UCSD-AML1 (cell line): Measurements from ENCODE around the gene YWHAE.
"Not testable (repeated sequence)": the region's sequence is repeated elsewhere in the genome, so short reads cannot be mapped to it uniquely, and the experiment has no call there.

Source experiments
- DNase-seq: peaks from one replicate; lab custom pipeline; 2025; ENCODE audit not compliant: unreplicated experiment; lab: John Stamatoyannopoulos, UW

YWHAE gene

DNA sequence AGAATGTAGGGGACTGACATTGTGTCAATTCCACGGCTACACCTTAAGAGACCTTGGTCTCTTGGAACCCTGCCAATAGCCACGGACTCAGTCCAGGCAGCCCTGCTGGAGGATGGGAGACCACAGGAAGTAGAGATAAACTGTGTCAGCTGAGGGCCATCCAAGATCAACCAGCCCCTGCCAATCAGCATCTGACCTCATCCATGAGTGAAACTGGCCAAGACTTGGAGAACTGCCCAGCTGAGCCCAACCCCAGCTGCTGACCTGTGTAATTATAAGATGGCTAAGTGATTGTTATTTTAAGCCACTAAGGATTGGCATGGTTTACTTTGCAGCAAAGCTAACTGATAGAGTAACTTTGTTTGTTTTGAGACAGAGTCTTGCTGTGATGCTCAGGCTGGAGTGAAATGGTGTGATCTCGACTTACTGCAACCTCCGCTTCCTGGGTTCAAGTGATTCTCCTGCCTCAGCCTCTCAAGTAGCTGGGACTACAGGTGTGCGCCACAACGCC is 13.3 kb upstream of the YWHAE start:
- DNase-seq, result peak; percentile 17

DNA sequence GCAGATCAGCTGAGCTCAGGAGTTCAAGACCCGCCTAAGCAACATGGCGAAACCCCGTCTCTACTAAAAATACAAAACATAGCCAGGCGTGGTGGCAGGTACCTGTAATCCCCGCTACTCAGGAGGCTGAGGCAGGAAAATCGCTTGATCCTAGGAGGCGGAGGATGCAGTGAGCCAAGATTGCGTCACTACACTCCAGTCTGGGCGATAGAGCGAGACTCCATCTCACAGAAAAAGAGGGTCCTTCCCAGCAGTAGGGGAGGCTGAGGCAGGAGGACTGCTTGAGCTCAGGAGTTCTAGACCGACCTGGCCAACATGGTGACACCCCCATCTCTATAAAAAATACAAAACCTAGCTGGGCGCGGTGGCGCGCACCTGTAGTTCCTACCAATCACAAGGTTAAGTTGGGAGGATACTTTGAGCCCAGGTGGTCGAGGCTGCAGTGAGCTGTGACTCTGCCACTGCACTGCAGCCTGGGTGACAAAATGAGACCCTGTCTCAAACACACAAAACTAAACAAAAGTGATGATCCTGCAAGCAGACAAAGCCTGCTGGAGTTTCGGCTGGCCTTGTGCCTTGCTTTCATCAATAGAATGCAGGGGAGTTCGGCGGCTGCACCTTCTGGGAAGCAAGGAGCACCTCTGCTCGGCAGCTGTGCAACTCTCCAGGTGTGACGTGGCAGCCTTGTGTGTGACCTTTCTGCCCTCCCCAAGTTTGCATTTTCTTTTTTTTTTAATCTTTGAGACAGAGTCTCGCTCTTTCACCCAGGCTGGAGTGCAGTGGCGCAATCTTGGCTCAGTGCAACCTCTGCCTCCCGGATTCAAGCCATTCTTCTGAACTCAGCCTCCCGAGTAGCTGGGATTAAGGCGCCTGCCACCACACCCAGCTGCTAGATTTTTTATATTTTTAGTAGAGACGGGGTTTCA is 12.4 kb upstream of the YWHAE start:
- no peak for DNase-seq

- no peak for DNase-seq
Measured at GRCh38 chr17:1402262-1402586, 2.2 kb upstream of the YWHAE start.

- DNase-seq, result peak; percentile 76
Measured at GRCh38 chr17:1398931-1399678, 917 bp downstream of the YWHAE start.

DNA sequence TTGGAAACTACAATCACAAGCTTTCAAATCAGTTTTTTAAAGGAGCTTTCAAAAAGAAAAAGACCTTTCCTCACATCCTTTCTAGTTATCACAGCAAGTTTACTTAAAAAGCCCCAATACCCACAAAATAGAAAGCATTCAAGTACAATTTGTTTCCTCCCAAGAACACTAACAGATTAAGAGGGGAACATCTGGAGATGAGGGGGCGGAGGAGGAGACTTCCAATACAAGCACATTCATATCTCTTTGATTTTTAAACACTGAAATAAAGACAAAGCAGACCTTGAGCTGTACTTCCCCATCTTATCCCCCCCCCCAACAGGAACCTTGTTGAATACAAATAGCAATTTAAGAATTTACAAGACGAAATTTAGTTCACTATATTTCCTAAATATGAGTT is 2.0 kb downstream of the YWHAE start:
- no peak for DNase-seq

- not testable (repeated sequence) for DNase-seq
Measured at GRCh38 chr17:1395876-1396665, 4.0 kb downstream of the YWHAE start.

GRCh38 chr17:1391577-1391976 is 8.4 kb downstream of the YWHAE start:
- no peak for DNase-seq

DNA sequence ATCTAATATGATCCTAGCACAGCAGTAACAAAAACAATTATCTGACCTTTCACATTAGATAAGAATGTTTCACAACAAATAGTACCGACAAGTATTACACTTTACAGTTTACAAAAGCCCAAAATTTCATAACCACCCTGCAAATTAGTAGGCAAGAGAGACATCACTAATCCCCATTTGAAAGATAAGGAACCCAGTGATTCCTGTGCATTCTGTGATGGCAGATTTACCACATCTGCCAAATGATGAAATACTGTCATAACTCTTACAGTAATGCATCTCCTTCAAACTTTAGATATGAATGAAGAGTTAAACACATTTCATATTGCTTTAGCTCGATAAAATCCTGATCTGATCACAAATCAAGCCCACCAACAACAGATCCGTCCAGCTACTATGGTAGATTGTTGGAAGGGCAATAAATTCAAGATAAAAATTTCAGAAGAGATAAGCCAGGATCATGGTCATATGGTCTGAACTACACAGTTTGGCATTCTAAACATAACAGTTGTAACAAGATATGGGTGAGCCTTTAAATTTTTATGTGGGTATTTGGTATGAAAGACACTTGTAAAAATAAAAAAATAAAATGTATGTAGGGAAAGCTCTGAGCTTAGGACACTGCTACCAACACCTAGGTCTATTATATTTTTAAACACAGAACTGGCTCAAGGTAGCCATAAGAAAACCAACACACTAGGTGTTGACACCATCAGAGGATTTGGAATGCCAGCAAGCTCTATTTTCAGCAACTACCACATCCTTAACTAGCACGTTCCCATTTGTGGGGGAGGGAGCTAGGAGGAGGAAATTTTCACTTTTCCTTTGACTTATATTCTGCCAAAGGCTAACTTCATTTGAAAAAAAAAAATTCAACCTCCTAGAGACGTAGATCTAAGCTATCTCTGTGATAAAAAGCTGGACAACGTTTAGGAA is 9.3 kb downstream of the YWHAE start:
- no peak for DNase-seq

- DNase-seq, result not testable (repeated sequence)
Measured at GRCh38 chr17:1387490-1388227, 12.4 kb downstream of the YWHAE start.

DNA sequence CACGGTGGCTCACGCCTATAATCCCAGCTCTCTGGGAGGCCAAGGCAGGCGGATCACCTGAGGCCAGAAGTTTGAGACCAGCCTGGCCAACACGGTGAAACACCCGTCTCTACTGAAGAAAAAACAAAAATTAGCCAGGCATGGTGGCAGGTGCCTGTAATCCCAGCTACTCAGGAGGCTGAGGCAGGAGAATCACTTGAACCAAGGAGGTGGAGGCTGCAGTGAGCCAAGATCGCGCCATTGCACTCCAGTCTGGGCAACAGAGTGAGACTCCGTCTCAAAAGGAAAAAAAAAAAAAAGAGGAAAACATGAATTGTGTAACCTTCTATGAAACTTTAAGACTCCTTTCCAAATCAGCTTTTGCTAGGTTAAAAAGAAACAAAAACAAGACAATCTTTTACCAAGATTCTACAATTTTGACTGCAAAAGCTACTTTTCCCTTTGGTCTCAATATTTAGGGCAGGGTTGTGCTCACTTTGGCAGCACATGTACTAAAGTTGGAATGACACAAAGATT is 13.3 kb downstream of the YWHAE start:
- not testable (repeated sequence) for DNase-seq

DNA sequence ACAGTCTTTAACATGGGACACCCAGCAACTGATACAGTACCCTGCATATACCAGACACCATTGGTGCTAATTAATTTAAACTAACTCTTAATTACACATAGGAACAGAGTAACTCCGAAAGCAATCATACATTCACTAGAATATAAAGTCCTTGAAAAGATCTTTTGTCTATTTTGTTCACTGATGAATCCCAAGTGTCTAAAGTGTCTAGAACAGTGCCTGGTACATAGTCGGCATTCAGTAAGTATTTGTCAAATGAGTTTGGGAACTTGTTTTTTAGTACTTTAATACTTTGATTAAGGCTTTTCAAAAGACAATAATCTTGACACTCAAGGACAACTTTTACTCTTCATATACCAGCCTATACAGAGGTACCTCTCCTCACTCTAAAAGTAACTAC is 13.8 kb downstream of the YWHAE start:
- DNase-seq, result no peak

DNA sequence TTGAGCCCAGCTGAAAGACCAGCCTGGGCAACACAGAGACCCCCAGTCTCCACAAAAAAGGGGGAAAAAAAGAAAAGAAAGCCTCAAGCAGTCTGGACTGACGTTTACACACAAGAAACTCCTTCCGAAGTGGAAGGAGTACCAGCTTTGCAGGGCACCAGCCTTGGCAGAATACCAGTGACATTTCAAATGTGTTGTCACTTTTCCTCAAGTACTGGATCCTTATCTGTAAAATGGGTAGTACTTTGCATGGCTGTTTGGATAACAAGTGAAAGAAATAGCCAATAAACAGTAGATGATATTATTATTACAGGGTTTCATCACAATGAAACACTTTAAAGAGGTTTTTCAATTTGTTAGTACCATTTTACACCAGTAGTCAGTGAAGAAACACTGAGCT is 14.2 kb downstream of the YWHAE start:
- no peak for DNase-seq

GRCh38 chr17:1384905-1385435 is 15.1 kb downstream of the YWHAE start:
- no peak for DNase-seq

- DNase-seq, result no peak
Measured at GRCh38 chr17:1379930-1380313, 20.1 kb downstream of the YWHAE start.

DNA sequence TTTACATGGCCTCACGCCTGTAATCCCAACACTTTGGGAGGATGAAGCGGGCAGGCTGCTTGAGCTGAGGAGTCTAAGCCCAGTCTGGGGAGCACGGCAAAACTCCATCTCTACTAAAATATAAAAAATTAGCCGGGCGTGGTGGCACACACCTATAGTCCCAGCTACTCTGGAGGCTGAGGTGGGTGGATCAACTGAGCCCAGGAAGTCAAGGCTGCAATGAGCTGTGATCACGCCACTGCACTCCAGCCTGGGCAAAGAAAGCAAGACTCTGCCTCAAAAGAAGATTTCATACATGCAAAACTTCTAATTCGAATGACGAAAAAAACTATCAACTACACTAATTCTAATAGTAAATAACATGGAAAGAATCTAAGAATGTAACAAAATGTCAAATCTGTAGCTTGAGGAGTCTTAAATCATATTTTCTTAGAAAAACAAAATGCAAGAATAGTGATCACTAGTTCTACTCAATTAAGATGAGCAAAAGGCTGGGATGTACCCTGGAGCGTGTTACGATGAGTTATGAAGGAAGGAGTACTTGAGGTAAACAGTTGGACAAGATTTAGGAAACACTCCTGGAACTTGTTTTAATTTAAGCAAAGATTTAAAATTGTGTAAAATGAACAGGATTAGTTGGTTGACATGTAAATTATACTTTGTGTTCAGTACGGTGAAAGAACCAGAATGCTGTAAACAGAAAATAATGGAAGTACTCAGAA is 20.7 kb downstream of the YWHAE start:
- no peak for DNase-seq

DNA sequence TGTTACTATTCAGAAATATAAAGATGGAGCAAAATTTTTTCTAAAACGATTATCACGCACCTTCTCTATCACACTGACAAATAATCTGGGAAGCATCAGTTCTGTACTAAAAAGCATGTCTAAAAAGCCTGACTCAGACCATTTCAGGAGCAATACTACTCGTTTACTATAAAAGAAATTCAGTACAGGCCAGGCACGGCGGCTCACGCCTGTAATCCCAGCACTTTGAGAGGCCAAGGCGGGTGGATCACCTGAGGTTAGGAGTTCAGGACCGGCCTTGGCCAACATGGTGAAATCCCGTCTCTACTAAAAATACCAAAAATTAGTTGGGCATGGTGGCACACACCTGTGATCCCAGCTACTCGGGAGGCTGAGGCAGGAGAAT is 21.6 kb downstream of the YWHAE start:
- DNase-seq, result not testable (repeated sequence)

- no peak for DNase-seq
Measured at GRCh38 chr17:1377334-1377733, 22.7 kb downstream of the YWHAE start.

DNA sequence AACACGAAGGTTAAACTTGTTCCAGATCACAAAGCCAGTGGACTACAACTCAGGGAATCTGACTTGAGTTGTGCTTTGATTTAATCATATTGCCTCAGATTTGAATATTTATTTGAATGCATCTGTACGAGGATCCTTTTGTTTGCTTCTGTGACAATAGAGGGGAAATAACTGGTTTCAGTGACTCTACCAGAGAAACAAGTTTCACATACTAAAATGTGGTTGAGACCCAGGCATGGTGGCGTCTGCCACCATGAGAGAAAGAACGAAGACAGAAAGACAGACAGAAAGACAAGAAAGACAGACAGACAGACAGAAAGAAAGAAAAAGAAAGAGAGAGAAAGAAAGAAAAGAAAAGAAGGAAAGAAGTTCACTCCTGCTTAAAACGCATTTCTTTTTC is 24.0 kb downstream of the YWHAE start:
- DNase-seq, result no peak
